HepG2 (cell line): ENCODE measurements around the gene TPX2. TPM values are rescaled to one million over a fixed set of nuclear protein-coding genes. Genes with fewer than 3 reads are reported as not detected.

Experiments used
- AKAP8 ChIP-seq: sonication (generic); formaldehyde crosslinking; IDR thresholded peaks from 2 replicates; pipeline ENCODE4 v1.5.1; 2020; ENCODE audit warnings: mild to moderate bottlenecking, missing genetic modification reagents
- DMTF1 ChIP-seq: sonication (generic); formaldehyde crosslinking; IDR thresholded peaks from 2 replicates; pipeline ENCODE4 v1.4.0; 2020; ENCODE audit warnings: mild to moderate bottlenecking, missing genetic modification reagents
- FIP1L1 ChIP-seq: fragments of 200-400 bp; formaldehyde crosslinking; IDR thresholded peaks from 2 replicates; pipeline ENCODE4 v1.6.1; 2018; ENCODE audit warnings: low read depth, mild to moderate bottlenecking, low read length, moderate library complexity, borderline replicate concordance; ENCODE audit not compliant: insufficient read depth
- HNRNPL ChIP-seq: fragments of 200-400 bp; formaldehyde crosslinking; IDR thresholded peaks from 2 replicates; pipeline ENCODE4 v1.6.1; 2017; ENCODE audit warnings: mild to moderate bottlenecking, low read depth, low read length
- HNRNPUL1 ChIP-seq: fragments of 200-400 bp; formaldehyde crosslinking; IDR thresholded peaks from 2 replicates; pipeline ENCODE4 v1.6.1; 2017; ENCODE audit warnings: low read depth, mild to moderate bottlenecking, low read length, moderate library complexity
- HOXD1 ChIP-seq: sonication (generic); formaldehyde crosslinking; IDR thresholded peaks from 2 replicates; pipeline ENCODE4 v1.5.0; 2020; ENCODE audit warnings: missing genetic modification reagents
- RAD21 ChIP-seq: fragments of 450-650 bp; formaldehyde crosslinking; IDR thresholded peaks from 2 replicates; pipeline ENCODE4 v1.5.0; 2020; ENCODE audit warnings: mild to moderate bottlenecking
- RNF2 ChIP-seq: fragments of 450-650 bp; conservative IDR thresholded peaks from 2 replicates; pipeline ENCODE4 v1.6.1; 2016; ENCODE audit warnings: low read depth
- ZBTB49 ChIP-seq: sonication (generic); formaldehyde crosslinking; IDR thresholded peaks from 2 replicates; pipeline ENCODE4 v1.4.0; 2020; ENCODE audit warnings: missing genetic modification reagents, borderline replicate concordance
- ZIK1 ChIP-seq: sonication (generic); formaldehyde crosslinking; IDR thresholded peaks from 2 replicates; pipeline ENCODE4 v1.5.0; 2020; ENCODE audit warnings: mild to moderate bottlenecking, low read depth, missing genetic modification reagents, borderline replicate concordance
- ZNF263 ChIP-seq: sonication (generic); formaldehyde crosslinking; IDR thresholded peaks from 2 replicates; pipeline ENCODE4 v1.4.0; 2020; ENCODE audit warnings: missing genetic modification reagents
- ZNF275 ChIP-seq: sonication (generic); formaldehyde crosslinking; IDR thresholded peaks from 2 replicates; pipeline ENCODE4 v1.8.0; 2022; ENCODE audit warnings: missing genetic modification reagents, mild to moderate bottlenecking, inconsistent platforms, borderline replicate concordance
- ZNF367 ChIP-seq: sonication (generic); formaldehyde crosslinking; IDR thresholded peaks from 2 replicates; pipeline ENCODE4 v1.4.0; 2020; ENCODE audit warnings: missing genetic modification reagents, borderline replicate concordance
- ZNF616 ChIP-seq: sonication (generic); formaldehyde crosslinking; IDR thresholded peaks from 2 replicates; pipeline ENCODE4 v1.5.0; 2020; ENCODE audit warnings: low read depth, mild to moderate bottlenecking, missing genetic modification reagents
- ZNF724P ChIP-seq: sonication (generic); formaldehyde crosslinking; IDR thresholded peaks from 2 replicates; pipeline ENCODE4 v1.8.0; 2022; ENCODE audit warnings: missing genetic modification reagents, borderline replicate concordance
- ZNF841 ChIP-seq: sonication (generic); formaldehyde crosslinking; IDR thresholded peaks from 2 replicates; pipeline ENCODE4 v1.8.1; 2023; ENCODE audit warnings: missing genetic modification reagents, borderline replicate concordance
- ZXDC ChIP-seq: sonication (generic); formaldehyde crosslinking; IDR thresholded peaks from 2 replicates; pipeline ENCODE4 v1.5.0; 2020; ENCODE audit warnings: mild to moderate bottlenecking, missing genetic modification reagents
- polyA plus RNA-seq, 8 experiments: library from polyadenylated mRNA; depleted of rRNA in 3 of 8; stranded (reverse) in 7 of 8; unstranded in 1 of 8; fragments of >200 nt; fragmentation: Illumina TruSeq in 4 of 8; extraction: Trizol in 4 of 8; gene quantifications; 2 replicates each; pipeline versions ENCODE4 v1.2.1 to v1.2.3, GENCODE V29; 2011 to 2016; ENCODE audit warnings: low read depth in 4 of 8, missing spikeins in 1 of 8, mixed read lengths in 1 of 8; ENCODE audit not compliant: insufficient read depth in 1 of 8
- total RNA-seq, 5 experiments: library from RNA; depleted of rRNA; stranded (reverse); fragments of >200 nt; fragmentation: Illumina TruSeq; extraction: Trizol; gene quantifications; 2 replicates each; pipeline ENCODE4 v1.2.3, GENCODE V29; 2016; ENCODE audit warnings: low read depth in 1 of 5

The TPX2 gene
- total and polyA plus RNA-seq, 2 of the 13 experiments (the other 11 are each of a cell fraction or from before 2014, with no cell fraction given), result 34.3 to 124 TPM

- TF ChIP-seq ZXDC (CRISPR knock-in tag), result 0 out of 2 replicates have a peak, but pooled peaks have one; percentile 69
- peak; percentile 98 for TF ChIP-seq ZNF275
- peak; percentile 15 for TF ChIP-seq ZNF616 (CRISPR knock-in tag)
- peak; percentile 34 for TF ChIP-seq ZNF367 (CRISPR knock-in tag)
- TF ChIP-seq AKAP8 (CRISPR knock-in tag), result 0 out of 2 replicates have a peak, but pooled peaks have one; percentile 86
- peak; percentile 90 for TF ChIP-seq HOXD1 (CRISPR knock-in tag)
- TF ChIP-seq ZNF263, result no peak; the same call in 1 of the 2 replicates
- TF ChIP-seq RNF2, result 0 out of 2 replicates have a peak, but pooled peaks have one; percentile 35
- peak; percentile 99 for TF ChIP-seq RAD21 (CRISPR knock-in tag)
- TF ChIP-seq ZBTB49 (CRISPR knock-in tag), result 0 out of 2 replicates have a peak, but pooled peaks have one; percentile 37
- TF ChIP-seq ZNF724P, result peak; percentile 82; the same call in 1 of the 2 replicates
- no peak; the same call in 1 of the 2 replicates for TF ChIP-seq FIP1L1
- no peak; the same call in 1 of the 2 replicates for TF ChIP-seq ZNF841 (CRISPR knock-in tag)
- TF ChIP-seq DMTF1 (CRISPR knock-in tag), result 0 out of 2 replicates have a peak, but pooled peaks have one; percentile 24
- TF ChIP-seq ZIK1 (CRISPR knock-in tag), result no peak
- peak; percentile 94 for TF ChIP-seq HNRNPUL1
- TF ChIP-seq HNRNPL, result peak; percentile 86; the same call in 1 of the 2 replicates
Measured at GRCh38 chr20:31723319-31724078, 15.6 kb upstream of the TPX2 start (continued).
